ENCODE measurements around the gene PTPRM. TPM values are rescaled to one million over a fixed set of nuclear protein-coding genes. Genes with fewer than 3 reads are reported as not detected.

The PTPRM gene
- total RNA-seq, 1 experiment from 2014 or later: 11.1 TPM

GRCh38 chr18:7778181-7778580 lies 211.1 kb downstream of the PTPRM start:
- no peak for ATAC-seq
- no peaks in the 10 kb centered on the region for H3K36me3 Mint-ChIP-seq
- CTCF ChIA-PET: interaction anchor here (3.0 kb wide), 1 partner anchor 12 kb away, joined by 11 read pairs; no protein-coding TSS in a partner anchor

GRCh38 chr18:7779211-7779610 lies 212.1 kb downstream of the PTPRM start:
- POLR2A ChIA-PET: no interaction called here
- H3K4me3 Mint-ChIP-seq: no peak overlapping the region
- DNase-seq (ENCODE audit: low spot score) (no peak), ATAC-seq (no peak)
- no peaks in the 10 kb centered on the region for H3K27me3 Mint-ChIP-seq (ENCODE audit: low read depth)
- peaks cover 1% of the 10 kb centered on the region for H3K36me3 Mint-ChIP-seq
- H3K9me3 Mint-ChIP-seq: peaks cover 8% of the 10 kb centered on the region
- CTCF ChIA-PET: interaction anchor here (3.0 kb wide), 1 partner anchor 11 kb away, joined by 11 read pairs; no protein-coding TSS in a partner anchor
- no peak overlapping the region for H3K27ac Mint-ChIP-seq
- peaks cover 4% of the 10 kb centered on the region for H3K4me1 Mint-ChIP-seq
- TF ChIP-seq ZNF416 (CRISPR knock-in tag; IDR thresholded peaks at IDR 0.05) (no peak), ARID4B (CRISPR knock-in tag; IDR thresholded peaks at IDR 0.05; ENCODE audit: borderline replicate concordance) (no peak), NR3C1 (CRISPR knock-in tag; conservative IDR thresholded peaks at IDR 0.05; ENCODE audit: low read depth) (no peak), FOXJ3 (CRISPR knock-in tag; IDR thresholded peaks at IDR 0.05; ENCODE audit: borderline replicate concordance) (no peak), NFYB (CRISPR knock-in tag; conservative IDR thresholded peaks at IDR 0.05; ENCODE audit: low read depth) (no peak), NFATC4 (CRISPR knock-in tag; IDR thresholded peaks at IDR 0.05) (no peak), ZNF281 (CRISPR knock-in tag; IDR thresholded peaks at IDR 0.05) (no peak)
- TF ChIP-seq, protein P1, sequence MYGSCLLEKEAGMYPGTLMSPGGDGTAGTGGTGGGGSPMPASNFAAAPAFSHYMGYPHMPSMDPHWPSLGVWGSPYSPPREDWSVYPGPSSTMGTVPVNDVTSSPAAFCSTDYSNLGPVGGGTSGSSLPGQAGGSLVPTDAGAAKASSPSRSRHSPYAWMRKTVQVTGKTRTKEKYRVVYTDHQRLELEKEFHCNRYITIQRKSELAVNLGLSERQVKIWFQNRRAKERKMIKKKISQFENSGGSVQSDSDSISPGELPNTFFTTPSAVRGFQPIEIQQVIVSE (CRISPR knock-in tag; IDR thresholded peaks at IDR 0.05; ENCODE audit: borderline replicate concordance): no peak

More at GRCh38 chr18:7778181-7778580, 211.1 kb downstream of the PTPRM start:
- no peak for DNase-seq (ENCODE audit: low spot score)
- TF ChIP-seq ELF4 (CRISPR knock-in tag; IDR thresholded peaks at IDR 0.05; ENCODE audit: low read depth): no peak
- no peak for TF ChIP-seq ZNF317 (CRISPR knock-in tag; IDR thresholded peaks at IDR 0.05; ENCODE audit: borderline replicate concordance, low read depth)
- no peak for TF ChIP-seq PRRX2 (CRISPR knock-in tag; IDR thresholded peaks at IDR 0.05)
- TF ChIP-seq, protein P2, sequence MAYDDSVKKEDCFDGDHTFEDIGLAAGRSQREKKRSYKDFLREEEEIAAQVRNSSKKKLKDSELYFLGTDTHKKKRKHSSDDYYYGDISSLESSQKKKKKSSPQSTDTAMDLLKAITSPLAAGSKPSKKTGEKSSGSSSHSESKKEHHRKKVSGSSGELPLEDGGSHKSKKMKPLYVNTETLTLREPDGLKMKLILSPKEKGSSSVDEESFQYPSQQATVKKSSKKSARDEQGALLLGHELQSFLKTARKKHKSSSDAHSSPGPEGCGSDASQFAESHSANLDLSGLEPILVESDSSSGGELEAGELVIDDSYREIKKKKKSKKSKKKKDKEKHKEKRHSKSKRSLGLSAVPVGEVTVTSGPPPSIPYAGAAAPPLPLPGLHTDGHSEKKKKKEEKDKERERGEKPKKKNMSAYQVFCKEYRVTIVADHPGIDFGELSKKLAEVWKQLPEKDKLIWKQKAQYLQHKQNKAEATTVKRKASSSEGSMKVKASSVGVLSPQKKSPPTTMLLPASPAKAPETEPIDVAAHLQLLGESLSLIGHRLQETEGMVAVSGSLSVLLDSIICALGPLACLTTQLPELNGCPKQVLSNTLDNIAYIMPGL (CRISPR knock-in tag; IDR thresholded peaks at IDR 0.05): no peak
- no peak for TF ChIP-seq SOX15 (CRISPR knock-in tag; IDR thresholded peaks at IDR 0.05)
- TF ChIP-seq, protein P3, sequence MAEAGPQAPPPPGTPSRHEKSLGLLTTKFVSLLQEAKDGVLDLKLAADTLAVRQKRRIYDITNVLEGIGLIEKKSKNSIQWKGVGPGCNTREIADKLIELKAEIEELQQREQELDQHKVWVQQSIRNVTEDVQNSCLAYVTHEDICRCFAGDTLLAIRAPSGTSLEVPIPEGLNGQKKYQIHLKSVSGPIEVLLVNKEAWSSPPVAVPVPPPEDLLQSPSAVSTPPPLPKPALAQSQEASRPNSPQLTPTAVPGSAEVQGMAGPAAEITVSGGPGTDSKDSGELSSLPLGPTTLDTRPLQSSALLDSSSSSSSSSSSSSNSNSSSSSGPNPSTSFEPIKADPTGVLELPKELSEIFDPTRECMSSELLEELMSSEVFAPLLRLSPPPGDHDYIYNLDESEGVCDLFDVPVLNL (CRISPR knock-in tag; IDR thresholded peaks at IDR 0.05; ENCODE audit: borderline replicate concordance, low read depth): no peak
- no peak for TF ChIP-seq ZNF263 (CRISPR knock-in tag; IDR thresholded peaks at IDR 0.05; ENCODE audit: low read depth)
- TF ChIP-seq, protein P4, sequence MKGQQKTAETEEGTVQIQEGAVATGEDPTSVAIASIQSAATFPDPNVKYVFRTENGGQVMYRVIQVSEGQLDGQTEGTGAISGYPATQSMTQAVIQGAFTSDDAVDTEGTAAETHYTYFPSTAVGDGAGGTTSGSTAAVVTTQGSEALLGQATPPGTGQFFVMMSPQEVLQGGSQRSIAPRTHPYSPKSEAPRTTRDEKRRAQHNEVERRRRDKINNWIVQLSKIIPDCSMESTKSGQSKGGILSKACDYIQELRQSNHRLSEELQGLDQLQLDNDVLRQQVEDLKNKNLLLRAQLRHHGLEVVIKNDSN (CRISPR knock-in tag; IDR thresholded peaks at IDR 0.05): no peak
- TF ChIP-seq ZNF423 (CRISPR knock-in tag; IDR thresholded peaks at IDR 0.05): no peak
- no peak for TF ChIP-seq MYBL2 (CRISPR knock-in tag; IDR thresholded peaks at IDR 0.05)
- no peak for TF ChIP-seq STAT6 (CRISPR knock-in tag; conservative IDR thresholded peaks at IDR 0.05; ENCODE audit: low read depth)
- TF ChIP-seq, protein P5, sequence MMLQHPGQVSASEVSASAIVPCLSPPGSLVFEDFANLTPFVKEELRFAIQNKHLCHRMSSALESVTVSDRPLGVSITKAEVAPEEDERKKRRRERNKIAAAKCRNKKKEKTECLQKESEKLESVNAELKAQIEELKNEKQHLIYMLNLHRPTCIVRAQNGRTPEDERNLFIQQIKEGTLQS (CRISPR knock-in tag; conservative IDR thresholded peaks at IDR 0.05): no peak
- TF ChIP-seq NFATC4 (CRISPR knock-in tag; IDR thresholded peaks at IDR 0.05): no peak
- TF ChIP-seq ZNF671 (CRISPR knock-in tag; IDR thresholded peaks at IDR 0.05): no peak
- Mint-ChIP-seq H3K27me3 (ENCODE audit: low read depth) (no peaks in the 10 kb centered on the region), H3K4me3 (no peak overlapping the region), H3K4me1 (0 out of 2 replicates have a peak, but pooled peaks cover 3% of the 10 kb centered on the region), H3K27ac (no peak overlapping the region), H3K9me3 (peaks cover 3% of the 10 kb centered on the region; the same call in 1 of the 2 replicates)
- POLR2A ChIA-PET: no interaction called here
